IMR-90 (cell line): ENCODE results near the gene KRT76.

ENCODE experiments used
- BHLHE40 ChIP-seq: fragments of 150-350 bp; IDR thresholded peaks from 2 replicates; pipeline ENCODE4 v1.6.1; 2016; ENCODE audit warnings: mild to moderate bottlenecking, low read depth, low read length
- CTCF ChIP-seq: conservative IDR thresholded peaks from 2 replicates; pipeline ENCODE4 v1.5.1; 2012; ENCODE audit warnings: mild to moderate bottlenecking, low read depth, low read length, improper control_type of control experiment
- FOS ChIP-seq: fragments of 150-350 bp; IDR thresholded peaks from 2 replicates; pipeline ENCODE4 v1.6.1; 2016; ENCODE audit warnings: low read depth, low read length
- MAZ ChIP-seq: IDR thresholded peaks from 2 replicates; pipeline ENCODE4 v1.6.1; 2012; ENCODE audit warnings: low read depth, mild to moderate bottlenecking, low read length, improper control_type of control experiment, moderate library complexity, borderline replicate concordance
- MXI1 ChIP-seq: IDR thresholded peaks from 2 replicates; pipeline ENCODE4 v1.6.1; 2012; ENCODE audit warnings: low read depth, mild to moderate bottlenecking, low read length, moderate library complexity, borderline replicate concordance
- POLR2A ChIP-seq: IDR thresholded peaks from 2 replicates; pipeline ENCODE4 v1.6.1; 2012; ENCODE audit warnings: mild to moderate bottlenecking, low read depth, low read length

DNA sequence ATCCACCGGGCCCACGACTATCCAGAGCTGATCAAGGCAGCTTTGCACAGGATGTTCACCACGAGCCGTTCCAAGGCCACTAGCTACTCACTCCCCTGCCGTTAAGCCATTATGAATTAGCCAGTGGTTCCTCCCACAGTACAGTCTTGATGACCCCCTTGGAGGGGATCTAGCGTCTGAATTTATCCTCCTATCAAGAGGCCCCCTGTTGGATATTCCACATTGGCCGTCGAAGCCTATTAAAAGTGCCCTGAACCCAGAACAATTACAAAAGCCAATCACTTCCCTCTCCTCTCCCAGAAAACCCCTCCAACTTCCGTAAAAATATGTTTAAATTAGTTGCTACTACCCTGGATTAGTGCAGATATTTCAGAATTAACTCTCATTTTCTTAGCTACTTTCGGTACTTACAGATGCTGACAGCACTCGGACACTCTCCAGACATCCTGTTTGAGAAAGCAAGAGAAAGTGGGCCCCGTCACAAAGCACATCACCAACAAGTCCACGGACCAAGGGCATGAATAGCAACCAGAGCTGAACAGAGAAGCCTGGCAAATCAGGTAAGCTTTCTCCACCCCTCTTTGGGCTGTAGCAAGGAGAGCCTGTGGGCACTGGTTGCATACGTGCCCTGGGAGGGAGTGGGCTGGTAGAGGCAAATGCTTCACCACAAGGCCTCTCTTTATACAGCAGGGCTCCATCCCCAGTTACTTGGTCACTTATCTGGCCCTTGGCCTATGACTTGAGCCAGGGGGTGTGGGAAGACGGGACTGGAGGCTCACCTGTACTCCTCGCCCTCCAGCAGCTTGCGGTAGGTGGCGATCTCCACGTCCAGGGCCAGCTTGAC is 13.5 kb upstream of the KRT76 start:
- no peak for TF ChIP-seq POLR2A
- TF ChIP-seq BHLHE40 = no peak
- no peak for TF ChIP-seq MAZ
- no peak for TF ChIP-seq CTCF
- TF ChIP-seq MXI1 = no peak
- TF ChIP-seq FOS = no peak
